HG03159 (cell line): ENCODE results near the gene SLC36A4.
A peak's percentile ranks its signal among the peaks of the same experiment; 100 is the strongest.
"Not testable (repeated sequence)": the region's sequence is repeated elsewhere in the genome, so short reads cannot be mapped to it uniquely, and the experiment has no call there.

ENCODE experiments used
- ATAC-seq: cut with Tn5 transposase; IDR thresholded peaks from one replicate; pipeline ENCODE4 v1.9.1; 2021; ENCODE audit warnings: mild to moderate bottlenecking, moderate library complexity; ENCODE audit not compliant: unreplicated experiment

SLC36A4 gene

GRCh38 chr11:93194673-93195291, 3.0 kb downstream of the SLC36A4 start:
- no peak for ATAC-seq

GRCh38 chr11:93193731-93194130, 4.1 kb downstream of the SLC36A4 start:
- ATAC-seq: no peak

- no peak for ATAC-seq
These were observed 5.6 kb downstream of the SLC36A4 start for GRCh38 chr11:93192163-93192562.

GRCh38 chr11:93189462-93189861, 8.3 kb downstream of the SLC36A4 start:
- no peak for ATAC-seq

GRCh38 chr11:93188726-93189125, 9.1 kb downstream of the SLC36A4 start:
- ATAC-seq: no peak

- no peak for ATAC-seq
These were observed 10.5 kb downstream of the SLC36A4 start for GRCh38 chr11:93187290-93187689.

- not testable (repeated sequence) for ATAC-seq
These were observed 19.9 kb downstream of the SLC36A4 start for GRCh38 chr11:93177891-93178290.

GRCh38 chr11:93169950-93170561, 27.7 kb downstream of the SLC36A4 start:
- no peak for ATAC-seq

GRCh38 chr11:93169143-93169542, 28.6 kb downstream of the SLC36A4 start:
- ATAC-seq: no peak

GRCh38 chr11:93166862-93167261, 30.9 kb downstream of the SLC36A4 start:
- no peak for ATAC-seq

- peak; percentile 46 for ATAC-seq
These were observed 31.6 kb downstream of the SLC36A4 start for GRCh38 chr11:93166194-93166593.

GRCh38 chr11:93160808-93161207, 37.0 kb downstream of the SLC36A4 start:
- ATAC-seq: peak; percentile 62

- ATAC-seq: no peak
These were observed 37.6 kb downstream of the SLC36A4 start for GRCh38 chr11:93160156-93160555.

- no peak for ATAC-seq
These were observed 38.1 kb downstream of the SLC36A4 start for GRCh38 chr11:93159721-93160120.

- ATAC-seq: no peak
These were observed 42.1 kb downstream of the SLC36A4 start for GRCh38 chr11:93155738-93156137.

GRCh38 chr11:93145390-93145915, 52.3 kb downstream of the SLC36A4 start:
- no peak for ATAC-seq

- peak; percentile 64 for ATAC-seq
These were observed 54.0 kb downstream of the SLC36A4 start for GRCh38 chr11:93143800-93144199.

GRCh38 chr11:93143186-93143585, 54.6 kb downstream of the SLC36A4 start:
- no peak for ATAC-seq

- ATAC-seq: no peak
These were observed 64.2 kb downstream of the SLC36A4 start for GRCh38 chr11:93133488-93134109.

- no peak for ATAC-seq
These were observed 65.0 kb downstream of the SLC36A4 start for GRCh38 chr11:93132836-93133235.

- ATAC-seq: no peak
These were observed 66.1 kb downstream of the SLC36A4 start for GRCh38 chr11:93131709-93132108.

- ATAC-seq: no peak
These were observed 69.2 kb downstream of the SLC36A4 start for GRCh38 chr11:93128574-93128973.
